Heart right ventricle (tissue), 16 donors: ENCODE measurements around the gene SLCO2A1. TPM values are rescaled to one million over a fixed set of nuclear protein-coding genes. Genes with fewer than 3 reads are reported as not detected.

Experiments used
- ATAC-seq, 8 donors: fragments of 200-7000 bp; cut with Tn5 transposase; one replicate each; pipeline ENCODE4 v1.9.1; 2020; ENCODE audit warnings: mild to moderate bottlenecking in 8 of 8, moderate library complexity in 8 of 8, moderate number of reproducible peaks in 1 of 8
- DNase-seq, 2 donors: peaks; one replicate each; pipeline ENCODE4 v3.0.0-alpha.2; 2020
- H3K27ac ChIP-seq, 10 donors: fragments of 200-600 bp; sonication (generic) in 2 of 10; one replicate each; pipeline versions ENCODE4 v1.5.0 to v1.8.0; 2020 to 2022; ENCODE audit warnings: mild to moderate bottlenecking in 3 of 10
- H3K27me3 ChIP-seq, 7 donors: fragments of 200-600 bp; one replicate each; pipeline ENCODE4 v1.8.0; 2021 to 2022; ENCODE audit warnings: mild to moderate bottlenecking in 2 of 7
- H3K36me3 ChIP-seq, 9 donors: fragments of 200-600 bp; sonication (generic) in 1 of 9; one replicate each; pipeline versions ENCODE4 v1.5.0 to v1.8.0; 2020 to 2022; ENCODE audit warnings: mild to moderate bottlenecking in 2 of 9
- H3K4me1 ChIP-seq, 9 donors: fragments of 200-600 bp; sonication (generic) in 1 of 9; one replicate each; pipeline versions ENCODE4 v1.5.0 to v1.8.0; 2020 to 2022; ENCODE audit warnings: mild to moderate bottlenecking in 4 of 9
- H3K4me3 ChIP-seq, 10 donors: fragments of 200-600 bp; sonication (generic) in 2 of 10; one replicate each; pipeline versions ENCODE4 v1.5.0 to v1.8.0; 2020 to 2022; ENCODE audit warnings: mild to moderate bottlenecking in 7 of 10, moderate library complexity in 2 of 10
- H3K9me3 ChIP-seq, 11 donors: fragments of 200-600 bp in 10 of 11; sonication (generic) in 2 of 11; one replicate each; pipeline versions ENCODE4 v1.5.0 to v1.8.0; 2013 to 2022; ENCODE audit warnings: mild to moderate bottlenecking in 2 of 11, control low read depth in 1 of 11, moderate library complexity in 1 of 11
- CTCF ChIP-seq, 9 donors: fragments of 200-600 bp; sonication (generic) in 2 of 9; IDR thresholded peaks; one replicate each; pipeline versions ENCODE4 v1.5.0 to v1.8.0; 2021 to 2022; ENCODE audit warnings: antibody characterized with exemption in 9 of 9, mild to moderate bottlenecking in 5 of 9, moderate library complexity in 1 of 9
- WGBS, 2 donors: extraction: QIAGEN DNeasy Blood & Tissue Kit; methylation state at CpG; one replicate each; pipeline ENCODE4 v1.1.7; 2013; ENCODE audit warnings: inconsistent platforms in 1 of 2; 5-methylcytosine and 5-hydroxymethylcytosine counted together
- intact Hi-C, 10 donors: fragments of 100-400 bp; cut with DNase I; formaldehyde crosslinking; loops; one replicate each; pipeline versions ENCODE4 v1.11.1 to v1.14.2; 2022
- polyA plus RNA-seq, 2 donors: library from polyadenylated mRNA; stranded (reverse); fragments of 200-250 nt; gene quantifications; one replicate each; pipeline ENCODE4 v1.2.3, GENCODE V29; 2013
- total RNA-seq, 10 donors: library from RNA; stranded (reverse); fragmentation: NEBNext Ultra II Directional in 3 of 10; extraction: Animal tissue kit (Norgen Biotek cat#: 25700) in 3 of 10; gene quantifications; one replicate each; pipeline versions ENCODE4 v1.2.1 to v1.2.4, GENCODE V29; 2021 to 2023
- donor health status: Arrhythmogenic right ventricular cardiomyopathy.
- donor health status: ischemic (EF 13 %, LVEDD 7.1; RV severe dilation, severe dysfunction).
- donor health status: healthy with polysubstance abuse.
- donor health status: DM: no; HTN: yes; CAD: no.
- donor health status: DM: no; HTN: no; CAD: no.
- donor health status: ischemic (EF 25% LVEDD 6.9; RV normal size, moderate dysfunction).
- donor health status: ischemic (EF 25% LVEDD 5.7; RV mildly dilated, moderate dysfunction).
- donor health status: healthy.
- donor health status: DM: yes; HTN: yes; CAD: no.
- donor health status: Ischemic cardiomyopathy.
- donor health status: ischemic (EF 35%, LVEDD 5.7; RV mildly dilated, moderate dysfunction).
- donor health status: nonischemic (EF 11% LVEDD 7.7; RV severe dilation, severe dysfunction).
- donor health status: DM: yes; HTN: yes; CAD: no.
- donor health status: PGD.
- donor health status: ischemic (EF 29% LVEDD 5.4; RV normal size, mild dysfunction).
- donor health status: nonischemic (EF 23%, LVEDD 6.1; RV moderate dilation, normal function).

Gene SLCO2A1
- total and polyA plus RNA-seq, 12 donors: 3.6 to 30.4 (median 10.0) TPM

DNA sequence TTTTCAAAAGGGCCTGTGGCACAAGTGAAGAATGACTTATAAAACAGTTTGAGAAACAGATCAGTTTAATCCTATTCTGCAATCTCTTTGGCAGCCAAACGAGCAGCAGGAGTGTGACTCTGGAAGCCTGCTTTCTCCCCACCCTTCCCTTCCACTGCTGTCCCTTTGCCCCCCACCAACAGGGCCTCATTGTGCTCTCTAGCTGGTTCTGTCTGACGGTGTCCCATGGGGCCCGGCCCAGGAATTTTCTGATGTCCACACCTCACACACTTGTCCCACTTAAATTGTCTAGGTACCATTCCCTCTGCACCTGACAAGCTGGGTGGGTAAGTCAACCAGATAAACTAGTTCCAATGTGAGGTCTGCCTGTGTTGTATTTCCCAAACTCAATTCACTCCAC lies 16.4 kb downstream of the SLCO2A1 start:
- WGBS, 2 donors: 71 to 76% methylated on average over 3 of the region's 3 CpGs
- DNase-seq (no peak), ATAC-seq (no peak)
- no peak for TF ChIP-seq CTCF (IDR thresholded peaks at IDR 0.05)
- Histone ChIP-seq H3K4me1 (peaks cover 0 to 9% (median 0%) of the 10 kb centered on the region in 9 donors), H3K9me3 (no peaks in the 10 kb centered on the region), H3K27ac (no peak overlapping the region), H3K4me3 (no peak overlapping the region), H3K36me3 (no peaks in the 10 kb centered on the region), H3K27me3 (peaks cover 0 to 4% (median 0%) of the 10 kb centered on the region in 7 donors)
- intact Hi-C loops: no loop called here

DNA sequence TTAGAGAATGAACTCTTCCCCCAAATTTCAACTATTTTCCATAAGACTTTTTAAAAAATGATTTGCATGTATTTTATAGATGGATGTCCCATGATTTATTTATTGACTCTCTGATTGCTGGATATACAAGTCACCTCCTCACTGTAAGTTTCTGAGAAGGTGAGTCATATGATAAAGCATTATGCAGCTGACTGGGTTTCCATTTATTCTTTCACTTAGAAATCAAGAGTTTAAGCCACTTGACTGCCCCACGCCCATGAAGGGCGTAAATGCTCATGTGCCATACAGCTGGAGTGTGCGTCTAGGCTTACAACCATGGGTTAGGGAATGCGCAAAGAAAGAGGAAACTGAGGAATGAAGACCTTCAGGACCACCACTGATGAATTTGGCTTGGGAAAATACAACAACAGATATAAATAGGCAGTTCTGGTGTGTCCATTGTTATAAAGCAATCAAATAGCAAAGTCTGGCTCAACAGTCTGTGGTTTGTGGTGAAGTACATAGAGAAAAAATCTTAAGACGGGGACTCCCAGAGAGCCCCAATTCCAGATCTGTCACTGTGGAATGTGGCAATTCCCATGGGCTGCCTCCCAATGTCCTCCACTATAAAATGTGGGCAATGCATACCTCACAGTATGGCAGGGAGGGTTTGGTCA lies 20.3 kb downstream of the SLCO2A1 start:
- H3K9me3 ChIP-seq: peaks cover 0 to 14% (median 0%) of the 10 kb centered on the region in 11 donors
- peaks cover 0 to 9% (median 0%) of the 10 kb centered on the region in 9 donors for H3K4me1 ChIP-seq
- peaks cover 0 to 4% (median 0%) of the 10 kb centered on the region in 7 donors for H3K27me3 ChIP-seq
- DNase-seq (no peak), ATAC-seq (no peak)
- no peaks in the 10 kb centered on the region for H3K36me3 ChIP-seq
- TF ChIP-seq CTCF (IDR thresholded peaks at IDR 0.05): no peak
- WGBS, 2 donors: 94 to 97% methylated on average over 5 of the region's 5 CpGs
- H3K4me3 ChIP-seq: no peak overlapping the region
- intact Hi-C loops: no loop called here
- no peak overlapping the region for H3K27ac ChIP-seq

- Histone ChIP-seq H3K9me3 (peaks cover 0 to 20% (median under 1%) of the 10 kb centered on the region in 11 donors), H3K27ac (no peak overlapping the region), H3K4me1 (peaks cover 0 to 9% (median 0%) of the 10 kb centered on the region in 9 donors), H3K4me3 (no peak overlapping the region), H3K36me3 (no peaks in the 10 kb centered on the region), H3K27me3 (peaks cover 0 to 4% (median 0%) of the 10 kb centered on the region in 7 donors)
- DNase-seq: no peak
- intact Hi-C loops: no loop called here
- no peak for TF ChIP-seq CTCF (IDR thresholded peaks at IDR 0.05)
- ATAC-seq: peak in 2 of 8 donors; percentile 74 to 77
- 52 to 53% methylated on average over 2 of the region's 2 CpGs for WGBS, 2 donors
These were observed 21.0 kb downstream of the SLCO2A1 start for GRCh38 chr3:134008630-134009156.

GRCh38 chr3:134007819-134008218 lies 21.9 kb downstream of the SLCO2A1 start:
- no peak for TF ChIP-seq CTCF (IDR thresholded peaks at IDR 0.05)
- WGBS, 2 donors: 69 to 71% methylated on average over 3 of the region's 3 CpGs
- peaks cover 0 to 25% (median 5%) of the 10 kb centered on the region in 11 donors for H3K9me3 ChIP-seq
- H3K4me1 ChIP-seq: peaks cover 0 to 9% (median 0%) of the 10 kb centered on the region in 9 donors
- H3K27me3 ChIP-seq: peaks cover 0 to 4% (median 0%) of the 10 kb centered on the region in 7 donors
- H3K4me3 ChIP-seq: no peak overlapping the region
- DNase-seq: no peak
- intact Hi-C loops: no loop called here
- ATAC-seq: no peak
- H3K36me3 ChIP-seq: no peaks in the 10 kb centered on the region
- H3K27ac ChIP-seq: no peak overlapping the region
